Activated gamma-delta T cell treated with Interleukin-2 at 50 U/mL for 16 hours (primary cell): Measurements from ENCODE around the gene MSS51.
"Not testable (repeated sequence)": the region's sequence is repeated elsewhere in the genome, so short reads cannot be mapped to it uniquely, and the experiment has no call there.

Experiments used
- DNase-seq: peaks from one replicate; pipeline ENCODE4 v3.0.0-alpha.2; 2020

The MSS51 gene

DNA sequence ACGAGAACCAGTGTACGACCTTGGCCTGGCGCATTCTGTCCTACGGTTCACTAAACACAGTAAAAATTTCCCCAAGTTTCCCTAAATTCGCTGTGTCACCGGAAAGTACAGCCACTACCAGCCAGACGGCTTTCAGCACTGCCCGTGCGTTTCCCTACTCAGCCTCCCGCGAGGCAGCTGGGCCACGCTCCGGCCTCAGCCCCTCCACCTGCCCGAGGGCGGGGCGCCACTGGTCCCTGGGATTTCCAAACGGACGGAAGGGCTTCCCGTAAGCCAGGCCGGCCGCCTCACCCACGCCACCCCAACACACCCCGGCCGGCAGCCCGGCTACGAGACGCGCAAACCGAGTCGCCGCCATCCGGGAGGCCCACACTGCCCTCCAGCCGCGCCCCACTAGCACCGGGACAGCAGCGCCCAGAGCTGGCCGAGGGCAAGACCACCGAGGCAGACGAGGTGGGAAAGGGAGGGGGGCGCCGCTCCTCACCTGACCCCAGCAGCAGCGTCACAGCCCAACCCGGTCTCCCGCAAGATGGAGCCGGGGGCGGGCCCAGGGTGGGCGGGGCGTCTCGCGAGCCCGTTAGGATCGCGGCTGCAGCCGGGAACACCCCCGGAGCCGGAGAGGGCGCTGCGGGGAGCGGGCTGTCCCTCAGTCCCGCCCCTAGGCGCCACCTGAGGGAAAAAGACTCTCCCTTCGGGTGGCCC lies 19.7 kb downstream of the MSS51 start, which contains the start of gene ANXA7:
Gene ANXA7 (minus strand): TSS at position 531 of the 702 bp plus-strand sequence. CDS start 13,202 bp downstream, outside the sequence.
- DNase-seq: peak; percentile 92

DNA sequence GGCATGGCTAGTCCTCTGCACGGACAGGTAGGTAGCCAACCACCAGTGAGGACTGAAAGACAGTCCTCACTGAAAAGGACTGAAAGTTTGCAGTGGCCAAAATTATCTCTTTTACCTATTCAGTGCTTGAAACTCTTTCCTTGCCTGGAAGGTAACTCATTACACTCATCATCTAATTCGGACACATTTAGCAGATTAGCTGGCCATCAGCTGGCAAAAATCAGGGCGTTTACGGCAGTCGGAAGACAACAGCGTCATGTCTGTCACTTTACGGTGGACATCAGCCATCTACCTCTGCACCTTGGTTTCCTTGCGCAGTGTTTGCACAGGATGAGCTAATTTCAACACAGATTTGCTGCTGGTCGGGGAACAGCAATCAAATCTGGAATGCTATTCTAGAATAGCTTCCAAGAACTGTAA lies 20.2 kb downstream of the MSS51 start:
- peak; percentile 32 for DNase-seq

DNA sequence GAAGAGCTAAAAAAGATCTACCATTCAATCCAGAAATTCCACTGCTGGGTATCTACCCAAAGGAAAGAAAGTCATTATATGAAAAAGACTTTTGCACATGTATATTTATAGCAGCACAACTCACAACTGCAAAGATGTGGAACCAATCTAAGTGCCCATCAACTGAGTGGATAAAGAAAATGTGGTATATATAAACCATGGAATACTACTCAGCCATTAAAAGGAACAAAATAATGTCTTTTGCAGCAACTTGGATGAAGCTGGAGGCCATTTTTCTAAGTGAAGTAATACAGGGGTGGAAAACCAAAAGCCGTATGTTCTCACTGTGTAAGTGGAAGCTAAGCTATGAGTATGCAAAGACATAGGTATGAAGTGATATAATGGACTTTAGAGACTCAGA lies 22.5 kb downstream of the MSS51 start:
- no peak for DNase-seq

DNA sequence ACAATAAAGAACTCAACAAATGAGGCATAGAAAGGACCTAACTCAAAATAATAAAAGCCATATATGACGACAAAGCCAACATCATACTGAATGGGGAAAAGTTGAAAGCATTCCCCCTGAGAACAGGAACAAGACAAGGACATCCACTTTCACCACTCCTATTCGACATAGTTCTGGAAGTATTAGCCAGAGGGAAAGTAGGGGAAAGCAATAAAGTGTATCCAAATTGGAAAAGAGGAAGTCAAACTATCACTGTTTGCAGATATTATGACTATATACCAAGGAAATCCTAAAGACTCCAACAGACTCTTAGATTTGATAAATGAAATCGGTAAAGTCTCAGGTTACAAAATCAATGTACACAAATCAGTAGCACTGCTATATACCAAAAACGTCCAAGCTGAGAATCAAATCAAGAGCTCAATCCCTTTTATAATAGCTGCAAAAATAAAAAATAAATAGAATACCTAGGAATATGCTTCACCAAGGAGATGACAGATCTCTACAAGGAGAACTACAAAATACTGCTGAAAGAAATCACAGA lies 24.3 kb downstream of the MSS51 start:
- DNase-seq: no peak

DNA sequence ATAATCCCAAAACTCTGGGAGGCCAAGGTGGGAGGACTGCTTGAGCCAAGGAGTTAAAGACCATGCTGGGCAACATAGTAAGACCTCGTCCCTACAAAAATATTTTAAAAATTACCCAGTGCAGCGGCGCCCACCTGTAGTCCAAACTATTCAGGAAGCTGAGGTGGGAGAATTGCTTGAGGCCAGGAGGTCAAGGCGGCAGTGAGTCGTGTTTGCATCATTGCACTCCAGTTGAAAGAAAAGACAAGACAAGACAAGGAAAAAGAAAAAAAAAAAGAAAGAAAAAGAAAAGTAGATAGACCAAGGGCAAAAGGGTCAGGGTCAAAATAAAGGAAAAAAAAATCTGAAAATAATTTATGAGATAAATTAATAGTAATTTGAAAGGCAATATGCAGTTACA lies 25.3 kb downstream of the MSS51 start:
- no peak for DNase-seq

DNA sequence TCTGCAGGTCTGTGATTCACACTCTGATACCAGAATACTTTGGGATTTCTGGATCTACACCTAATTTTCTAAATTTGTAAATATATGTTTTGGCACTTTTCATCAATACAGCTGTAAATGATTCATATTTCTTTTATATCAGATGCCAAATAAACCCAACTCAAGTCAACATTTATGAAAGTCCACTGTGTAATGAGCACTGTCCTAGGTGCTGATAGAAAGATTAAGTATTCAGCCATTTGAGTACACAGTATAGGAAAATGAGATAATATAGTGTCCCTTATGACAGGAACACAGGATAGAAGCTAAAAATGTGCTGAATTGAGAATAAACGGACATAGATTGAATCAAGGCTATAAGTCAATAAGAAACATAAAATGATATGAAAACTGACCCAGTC lies 25.9 kb downstream of the MSS51 start:
- DNase-seq: no peak

DNA sequence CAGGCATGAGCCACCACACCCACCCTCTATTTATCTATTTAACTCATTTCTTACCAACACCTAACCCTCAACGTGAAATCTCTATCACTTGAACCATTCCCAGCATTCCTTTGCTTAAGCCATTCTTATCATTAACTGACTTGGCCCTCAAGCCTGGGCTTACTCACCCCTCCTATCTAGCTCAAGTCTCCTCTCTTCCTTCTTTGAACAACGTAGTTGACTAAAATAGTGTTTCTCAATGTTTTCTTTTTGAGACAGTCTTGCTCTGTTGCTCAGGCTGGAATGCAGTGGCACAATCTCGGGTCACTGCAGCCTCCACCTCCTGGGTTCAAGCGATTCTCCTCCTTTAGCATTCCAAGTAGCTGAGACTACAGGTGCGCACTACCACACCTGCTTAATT lies 26.5 kb downstream of the MSS51 start:
- DNase-seq: no peak

DNA sequence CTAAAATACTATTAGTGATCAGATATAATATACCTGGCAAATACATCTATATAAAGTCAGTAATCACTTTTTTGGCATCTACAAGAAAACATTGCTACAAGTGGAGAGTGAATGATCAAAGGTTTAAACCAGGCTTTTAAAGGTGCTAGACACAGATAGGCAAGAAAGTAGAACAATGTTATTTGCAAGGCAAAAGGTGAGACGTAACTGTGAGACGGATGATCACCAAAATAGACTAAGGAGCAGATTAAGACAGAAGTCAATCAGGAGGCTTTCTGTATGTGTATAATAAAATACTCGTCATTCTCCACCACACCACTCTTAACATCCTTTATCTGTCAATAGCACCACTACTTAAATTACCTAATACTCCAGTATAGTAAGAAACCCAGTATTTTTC lies 27.8 kb downstream of the MSS51 start:
- DNase-seq: no peak

DNA sequence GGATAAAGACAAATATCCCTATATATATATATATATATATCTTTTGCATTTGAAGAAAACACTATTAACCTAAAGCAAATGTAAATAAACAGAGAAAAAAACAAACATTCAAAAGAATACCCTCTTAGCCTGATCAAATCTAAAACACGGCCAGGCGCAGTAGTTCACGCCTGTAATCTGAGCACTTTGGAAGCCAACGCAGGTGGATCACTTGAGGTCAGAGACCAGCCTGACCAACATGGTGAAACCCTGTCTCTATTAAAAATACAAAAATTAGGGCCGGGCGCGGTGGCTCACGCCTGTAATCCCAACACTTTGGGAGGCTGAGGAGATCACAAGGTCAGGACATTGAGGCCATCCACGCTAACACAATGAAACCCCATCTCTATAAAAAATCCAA lies 28.7 kb downstream of the MSS51 start:
- no peak for DNase-seq

DNA sequence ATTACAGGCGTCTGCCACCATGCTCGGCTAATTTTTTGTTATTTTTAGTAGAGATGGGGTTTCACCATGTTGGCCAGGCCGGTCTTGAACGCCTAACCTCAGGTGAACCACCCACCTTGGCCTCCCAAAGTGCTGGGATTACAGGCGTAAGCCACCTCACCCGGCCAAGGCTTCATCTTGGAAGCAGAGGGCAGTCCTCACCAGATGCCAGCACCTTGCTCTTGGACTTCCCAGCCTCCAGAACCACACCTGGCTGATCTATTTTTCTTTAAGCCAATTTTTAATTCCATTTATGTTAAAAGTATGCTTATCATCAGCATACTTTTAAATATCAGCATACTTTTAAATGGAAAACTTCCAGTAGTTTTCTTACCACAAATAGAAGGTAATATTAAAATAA lies 31.7 kb downstream of the MSS51 start:
- no peak for DNase-seq

DNA sequence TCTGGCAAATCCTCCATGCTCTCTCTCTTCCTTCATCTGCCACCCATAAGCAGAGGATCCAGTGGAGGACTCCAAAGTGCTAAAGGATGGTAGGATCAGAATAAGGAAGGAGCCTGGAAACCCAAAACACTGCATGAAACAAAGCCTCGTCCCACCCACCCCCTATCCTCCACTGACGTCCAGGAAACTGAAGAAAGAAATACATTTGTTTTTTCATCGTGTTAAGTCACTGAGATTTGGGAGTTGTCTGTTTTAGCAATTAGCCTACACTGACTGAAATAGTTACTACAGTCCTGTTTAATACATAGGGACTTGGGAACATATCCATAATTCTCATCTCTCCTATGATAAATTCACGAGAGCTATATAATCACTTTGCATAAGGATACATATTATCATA lies 34.3 kb downstream of the MSS51 start:
- DNase-seq: no peak

DNA sequence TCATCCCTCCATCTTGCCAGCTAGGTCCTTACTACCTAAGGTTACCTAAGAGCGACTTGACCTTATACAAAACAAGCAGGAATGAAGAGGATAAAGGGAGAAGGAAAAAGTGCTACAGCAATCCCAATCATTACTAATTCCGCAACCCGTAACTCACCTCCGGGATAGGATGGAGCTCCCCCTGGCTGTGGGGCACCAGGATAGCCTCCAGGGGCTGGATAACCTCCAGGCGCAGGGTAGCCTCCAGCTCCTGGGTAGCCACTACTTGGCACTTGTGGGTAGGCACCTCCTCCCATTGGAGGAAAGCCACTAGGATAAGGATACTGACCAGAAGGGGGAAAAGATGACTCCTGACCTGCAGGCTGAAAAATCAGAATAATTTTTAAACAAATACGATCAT lies 35.3 kb downstream of the MSS51 start:
- no peak for DNase-seq

DNA sequence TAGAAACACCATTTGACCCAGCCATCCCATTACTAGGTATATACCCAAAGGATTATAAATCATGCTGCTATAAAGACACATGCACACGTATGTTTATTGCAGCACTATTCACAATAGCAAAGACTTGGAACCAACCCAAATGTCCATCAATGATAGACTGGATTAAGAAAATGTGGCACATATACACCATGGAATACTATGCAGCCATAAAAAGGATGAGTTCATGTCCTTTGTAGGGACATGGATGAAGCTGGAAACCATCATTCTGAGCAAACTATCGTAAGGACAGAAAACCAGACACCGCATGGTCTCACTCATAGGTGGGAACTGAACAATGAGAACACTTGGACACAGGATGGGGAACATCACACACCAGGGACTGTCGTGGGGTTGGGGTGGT lies 39.0 kb downstream of the MSS51 start:
- not testable (repeated sequence) for DNase-seq

DNA sequence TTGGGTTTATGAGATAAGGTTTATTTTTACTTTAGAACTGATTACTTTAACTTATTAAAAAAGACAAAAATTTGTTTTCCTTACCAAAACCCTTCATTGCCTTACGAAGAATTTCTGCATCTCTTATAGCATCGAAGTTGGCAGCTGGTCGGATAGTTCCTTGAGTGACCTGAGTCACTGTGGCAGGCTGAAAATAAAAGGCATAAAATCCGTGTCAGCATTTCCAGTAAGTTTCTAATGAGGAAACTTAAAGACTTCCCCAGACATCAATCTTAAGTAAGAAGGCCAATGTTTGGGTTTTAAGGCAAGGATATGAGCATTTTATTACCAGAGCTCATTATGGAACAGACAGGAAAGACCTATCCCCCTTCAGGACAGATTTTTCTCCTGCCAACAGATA lies 45.1 kb downstream of the MSS51 start:
- DNase-seq: no peak

DNA sequence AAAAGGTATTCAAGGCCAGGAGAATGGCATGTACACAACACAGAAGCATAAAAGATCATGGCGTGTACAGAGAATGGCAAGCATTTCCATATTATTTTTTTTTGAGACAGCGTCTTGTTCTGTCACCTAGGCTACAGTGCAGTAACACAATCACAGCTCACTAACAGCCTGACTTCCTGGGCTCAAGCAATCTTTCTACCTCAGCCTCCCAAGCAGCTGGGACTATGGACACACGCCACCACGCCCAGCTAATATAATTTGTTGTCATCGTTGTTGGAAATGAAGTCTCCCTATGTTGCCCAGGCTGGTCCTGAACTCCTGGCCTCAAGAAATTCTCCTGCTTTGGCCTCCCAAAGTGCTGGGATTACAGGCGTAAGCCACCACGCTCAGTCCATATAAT lies 46.8 kb downstream of the MSS51 start:
- DNase-seq: no peak

DNA sequence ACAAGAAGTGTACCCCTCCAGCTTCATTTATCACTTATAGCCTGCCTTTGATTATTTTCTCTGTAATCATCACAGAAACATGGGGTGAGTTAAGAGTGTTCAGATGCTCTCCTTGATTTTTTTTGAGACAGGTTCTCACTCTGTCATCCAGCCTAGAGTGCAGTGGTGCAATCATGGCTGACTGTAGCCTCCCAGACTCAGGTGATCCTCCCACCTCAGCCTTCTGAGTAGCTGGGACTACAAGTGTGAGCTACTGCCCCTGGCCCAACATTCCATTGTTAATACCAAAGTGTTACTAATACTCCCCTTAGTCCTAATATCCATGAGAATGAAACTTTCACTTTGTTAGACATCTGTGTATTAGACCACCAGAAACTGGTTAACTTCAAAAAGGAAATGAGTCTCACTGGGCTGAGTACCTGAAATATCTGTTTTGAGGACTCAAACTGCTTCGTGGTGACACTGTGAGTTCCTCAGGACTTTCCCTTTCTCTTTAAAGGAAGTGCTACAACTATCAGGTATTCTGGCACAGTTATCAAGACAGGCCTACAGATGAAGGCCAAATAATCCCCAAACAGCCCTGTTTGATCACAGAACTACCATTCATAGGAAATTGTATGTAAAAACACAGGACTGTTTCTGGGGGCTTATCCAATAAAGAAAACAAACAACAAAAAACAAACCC lies 54.2 kb downstream of the MSS51 start:
- DNase-seq: no peak

DNA sequence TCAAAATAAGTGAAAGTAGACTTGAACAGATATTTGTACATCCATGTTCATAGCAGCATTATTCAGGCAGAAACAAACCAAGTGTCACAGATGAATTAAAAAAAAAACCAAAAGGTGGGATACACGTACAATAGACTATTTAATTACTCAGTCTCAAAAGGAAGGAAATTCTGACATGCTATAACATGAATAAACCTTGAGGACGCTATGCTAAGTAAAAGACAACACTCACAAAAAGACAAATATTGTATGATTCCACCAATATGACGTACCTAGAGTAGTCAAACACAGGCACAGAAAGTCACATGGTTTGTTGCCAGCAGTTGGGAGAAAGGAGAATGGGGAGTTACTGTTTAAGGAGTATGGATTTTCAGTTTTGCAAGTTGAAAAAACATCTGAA lies 56.7 kb downstream of the MSS51 start:
- no peak for DNase-seq
